Parathyroid adenoma (tissue), 2 donors: ENCODE data around the gene SLC13A1.

Source experiments
- H2AFZ ChIP-seq: fragments of 300-600 bp; sonication (generic); one replicate; pipeline ENCODE4 v1.7.0; 2017; ENCODE audit warnings: antibody characterized with exemption, mild to moderate bottlenecking
- H3K27ac ChIP-seq: fragments of 300-600 bp; sonication (generic); one replicate; pipeline ENCODE4 v1.7.0; 2017
- H3K27me3 ChIP-seq: fragments of 300-600 bp; sonication (generic); one replicate; pipeline ENCODE4 v1.7.0; 2017; ENCODE audit warnings: low read length; ENCODE audit not compliant: control insufficient read depth, insufficient read depth
- H3K36me3 ChIP-seq: fragments of 300-600 bp; sonication (generic); one replicate; pipeline ENCODE4 v1.7.0; 2017; ENCODE audit warnings: low read length; ENCODE audit not compliant: control insufficient read depth, insufficient read depth
- H3K4me1 ChIP-seq: fragments of 300-600 bp; sonication (generic); one replicate; pipeline ENCODE4 v1.7.0; 2017; ENCODE audit warnings: control low read depth
- H3K4me2 ChIP-seq: fragments of 300-600 bp; sonication (generic); one replicate; pipeline ENCODE4 v1.7.0; 2017; ENCODE audit warnings: low read length
- H3K4me3 ChIP-seq: fragments of 300-600 bp; sonication (generic); one replicate; pipeline ENCODE4 v1.7.0; 2017; ENCODE audit warnings: low read depth, low read length
- H3K79me2 ChIP-seq: fragments of 300-600 bp; sonication (generic); one replicate; pipeline ENCODE4 v1.7.0; 2017; ENCODE audit warnings: control low read depth
- H3K9ac ChIP-seq: fragments of 300-600 bp; sonication (generic); one replicate; pipeline ENCODE4 v1.7.0; 2017; ENCODE audit warnings: mild to moderate bottlenecking
- H3K9me3 ChIP-seq: fragments of 300-600 bp; sonication (generic); one replicate; pipeline ENCODE4 v1.7.0; 2017; ENCODE audit warnings: low read length; ENCODE audit not compliant: control insufficient read depth
- TF ChIP-seq, protein P1 (sequence below): fragments of 300-600 bp; sonication (generic); IDR thresholded peaks from one replicate; pipeline ENCODE4 v1.7.0; 2017; ENCODE audit warnings: antibody characterized with exemption, mild to moderate bottlenecking
- donor health status: primary hyperparathyroidism.

Gene SLC13A1

GRCh38 chr7:123199883-123200282, at the start of gene SLC13A1:
Gene SLC13A1 (minus strand): TSS chr7:123199969. CDS start chr7:123199946, 23 bp downstream.
- Histone ChIP-seq H3K36me3 (no peaks in the 10 kb centered on the region), H3K4me3 (no peak within 1 kb of the TSS), H3K4me2 (no peak within 1 kb of the TSS), H3K9me3 (no peaks in the 10 kb centered on the region), H3K4me1 (no peaks in the 10 kb centered on the region), H3K79me2 (no peaks in the 10 kb centered on the region), H3K27me3 (no peaks in the 10 kb centered on the region), H3K27ac (no peak within 1 kb of the TSS), H3K9ac (no peak within 1 kb of the TSS), H2AFZ (no peak within 1 kb of the TSS)
- TF ChIP-seq, protein P1, sequence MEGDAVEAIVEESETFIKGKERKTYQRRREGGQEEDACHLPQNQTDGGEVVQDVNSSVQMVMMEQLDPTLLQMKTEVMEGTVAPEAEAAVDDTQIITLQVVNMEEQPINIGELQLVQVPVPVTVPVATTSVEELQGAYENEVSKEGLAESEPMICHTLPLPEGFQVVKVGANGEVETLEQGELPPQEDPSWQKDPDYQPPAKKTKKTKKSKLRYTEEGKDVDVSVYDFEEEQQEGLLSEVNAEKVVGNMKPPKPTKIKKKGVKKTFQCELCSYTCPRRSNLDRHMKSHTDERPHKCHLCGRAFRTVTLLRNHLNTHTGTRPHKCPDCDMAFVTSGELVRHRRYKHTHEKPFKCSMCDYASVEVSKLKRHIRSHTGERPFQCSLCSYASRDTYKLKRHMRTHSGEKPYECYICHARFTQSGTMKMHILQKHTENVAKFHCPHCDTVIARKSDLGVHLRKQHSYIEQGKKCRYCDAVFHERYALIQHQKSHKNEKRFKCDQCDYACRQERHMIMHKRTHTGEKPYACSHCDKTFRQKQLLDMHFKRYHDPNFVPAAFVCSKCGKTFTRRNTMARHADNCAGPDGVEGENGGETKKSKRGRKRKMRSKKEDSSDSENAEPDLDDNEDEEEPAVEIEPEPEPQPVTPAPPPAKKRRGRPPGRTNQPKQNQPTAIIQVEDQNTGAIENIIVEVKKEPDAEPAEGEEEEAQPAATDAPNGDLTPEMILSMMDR, result no peak

GRCh38 chr7:123244768-123245167, 45.0 kb upstream of the SLC13A1 start:
- Histone ChIP-seq H3K79me2 (no peaks in the 10 kb centered on the region), H3K27ac (no peak overlapping the region), H3K4me2 (no peak overlapping the region), H3K4me3 (no peak overlapping the region), H3K36me3 (no peaks in the 10 kb centered on the region), H3K4me1 (peaks cover 5% of the 10 kb centered on the region), H3K9me3 (no peaks in the 10 kb centered on the region), H2AFZ (no peak overlapping the region), H3K27me3 (no peaks in the 10 kb centered on the region), H3K9ac (no peak overlapping the region)
- TF ChIP-seq, protein P1, result no peak

GRCh38 chr7:123242467-123243092, 42.8 kb upstream of the SLC13A1 start:
- H3K79me2 ChIP-seq, result no peaks in the 10 kb centered on the region
- TF ChIP-seq, protein P1, result no peak
- no peaks in the 10 kb centered on the region for H3K27me3 ChIP-seq
- H3K4me3 ChIP-seq, result no peak overlapping the region
- no peaks in the 10 kb centered on the region for H3K36me3 ChIP-seq
- no peak overlapping the region for H3K4me2 ChIP-seq
- no peak overlapping the region for H3K9ac ChIP-seq
- H2AFZ ChIP-seq, result peak overlapping the region; percentile 44
- no peak overlapping the region for H3K27ac ChIP-seq
- no peaks in the 10 kb centered on the region for H3K9me3 ChIP-seq
- H3K4me1 ChIP-seq, result peaks cover 5% of the 10 kb centered on the region

GRCh38 chr7:123241809-123242208, 42.0 kb upstream of the SLC13A1 start:
- no peak overlapping the region for H3K4me2 ChIP-seq
- peak overlapping the region; percentile 44 for H2AFZ ChIP-seq
- TF ChIP-seq, protein P1, result no peak
- no peaks in the 10 kb centered on the region for H3K27me3 ChIP-seq
- no peaks in the 10 kb centered on the region for H3K36me3 ChIP-seq
- H3K27ac ChIP-seq, result no peak overlapping the region
- no peak overlapping the region for H3K4me3 ChIP-seq
- H3K79me2 ChIP-seq, result no peaks in the 10 kb centered on the region
- peaks cover 5% of the 10 kb centered on the region for H3K4me1 ChIP-seq
- no peak overlapping the region for H3K9ac ChIP-seq
- no peaks in the 10 kb centered on the region for H3K9me3 ChIP-seq
